ENCODE data around the gene MN1. TPM values are rescaled to one million over a fixed set of nuclear protein-coding genes. Genes with fewer than 3 reads are reported as not detected.

Gene MN1
- total and polyA plus RNA-seq, 2 of the 8 experiments (the other 6 are each of a cell fraction or from before 2014, with no cell fraction given) = 3.1 to 4.9 TPM

DNA sequence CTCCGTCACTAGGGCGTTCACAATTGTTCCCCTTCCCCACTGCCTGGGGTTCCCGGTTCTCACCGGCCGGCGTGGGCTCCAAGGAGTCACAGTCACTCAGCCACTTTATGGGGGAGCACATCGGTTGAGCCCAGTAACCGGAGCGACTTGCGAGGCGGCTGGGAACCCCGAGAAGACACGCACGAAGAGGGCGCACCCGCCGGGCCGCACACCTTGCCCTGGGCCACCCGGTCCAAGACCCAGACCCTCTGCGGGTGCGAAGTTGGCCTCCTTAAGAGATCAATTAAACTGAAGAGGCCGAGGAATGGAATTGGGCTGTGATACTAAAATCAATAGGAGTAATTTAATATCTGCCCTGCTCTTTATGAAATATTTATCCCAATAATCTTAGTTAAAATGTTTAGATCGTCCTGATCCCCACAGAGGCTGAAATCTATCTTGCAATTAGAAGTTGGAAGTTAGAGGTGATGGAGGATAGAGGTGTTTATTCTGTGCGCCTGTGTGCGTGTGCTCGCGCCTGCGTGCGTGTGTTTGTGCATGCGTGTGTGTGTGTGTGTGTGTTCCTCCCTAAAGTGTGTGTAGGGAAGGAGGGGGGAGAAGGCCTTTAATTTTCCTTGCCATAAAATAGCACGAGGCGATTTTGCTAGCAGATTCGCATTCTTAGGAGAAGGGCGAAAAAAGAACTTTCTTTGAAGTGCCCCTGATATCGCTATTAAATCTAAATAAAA lies 954 bp upstream of the MN1 start:
- peaks cover 45 to 61% (median 57%) of the 10 kb centered on the region in 4 experiments for H3K27me3 ChIP-seq (replicated peaks in 1 of 4; ENCODE audit: control insufficient read depth in 3 of 4, extremely low read depth in 1 of 4, insufficient read depth in 3 of 4, low read length in 3 of 4)
- CTCF ChIA-PET (ENCODE audit: partially characterized antibody) = no interaction called here
- H3K27ac ChIP-seq (ENCODE audit: low read depth, low read length) = no peak overlapping the region
- TF ChIP-seq SP1 (IDR thresholded peaks at IDR 0.05; ENCODE audit: low read depth, low read length) (no peak), EP300 (IDR thresholded peaks at IDR 0.05; ENCODE audit: borderline replicate concordance in 1 of 2, low read depth in 2 of 2, low read length in 2 of 2) (no peak), USF2 (IDR thresholded peaks at IDR 0.05; ENCODE audit: low read length) (no peak), SUZ12 (IDR thresholded peaks at IDR 0.05; ENCODE audit: low read length) (peak; percentile 82), GABPA (IDR thresholded peaks at IDR 0.05; ENCODE audit: borderline replicate concordance, insufficient read depth, low read length) (no peak), CBX8 (IDR thresholded peaks at IDR 0.05; ENCODE audit: borderline replicate concordance, low read depth, low read length) (no peak), POLR2AphosphoS5 (IDR thresholded peaks at IDR 0.05; ENCODE audit: low read depth, low read length) (no peak), SP2 (IDR thresholded peaks at IDR 0.05; ENCODE audit: low read length) (no peak), CBX5 (IDR thresholded peaks at IDR 0.05; ENCODE audit: low read depth, low read length) (no peak), TEAD4 (IDR thresholded peaks at IDR 0.05; ENCODE audit: low read depth, low read length) (no peak), SRF (IDR thresholded peaks at IDR 0.05; ENCODE audit: low read depth, low read length) (no peak)

More for the DNA sequence above, 954 bp upstream of the MN1 start:
- peaks cover 19% of the 10 kb centered on the region for H3K23me2 ChIP-seq (ENCODE audit: low read depth, low read length)
- H3K14ac ChIP-seq (ENCODE audit: insufficient read length) = no peak overlapping the region
- H3K79me2 ChIP-seq (ENCODE audit: control insufficient read depth in 1 of 2, insufficient read depth in 2 of 2, low read length in 2 of 2) = no peaks in the 10 kb centered on the region
- peaks cover 0 to 35% (median 28%) of the 10 kb centered on the region in 4 experiments; a peak in 6 of 7 replicates for H3K4me1 ChIP-seq (replicated peaks in 1 of 4; ENCODE audit: control insufficient read depth in 3 of 4, insufficient read depth in 4 of 4, low read length in 3 of 4)
- H4K20me1 ChIP-seq (replicated peaks in 1 of 2; ENCODE audit: control insufficient read depth in 1 of 2, insufficient read depth in 2 of 2, low read length in 2 of 2) = peaks cover under 1 to 2% of the 10 kb centered on the region in 2 experiments
- no peaks in the 10 kb centered on the region for H3K9me3 ChIP-seq (ENCODE audit: insufficient read depth in 2 of 2, low read depth in 1 of 2, low read length in 1 of 2)
- peak overlapping the region; percentile 17 for H3K4ac ChIP-seq (replicated peaks; ENCODE audit: insufficient read length, low read depth, low read length)
- H2AFZ ChIP-seq (ENCODE audit: low read length) = 0 out of 2 replicates have a peak overlapping the region, but pooled peaks have one; percentile 51
- peak overlapping the region; percentile 97; the same call in 1 of the 2 replicates for H2BK15ac ChIP-seq (ENCODE audit: low read length)
- peak overlapping the region; percentile 86 for H4K8ac ChIP-seq (ENCODE audit: extremely low read depth, insufficient read depth, low read length)
- no peak for DNase-seq (ENCODE audit: low read depth in 1 of 2, low spot score in 2 of 2)
- H3K4me3 ChIP-seq (ENCODE audit: extremely low read depth in 1 of 4, insufficient read depth in 2 of 4, low read depth in 3 of 4, low read length in 4 of 4) = peak overlapping the region; percentile 38 to 69 (median 48)
- peak overlapping the region; percentile 83 to 95 for H3K4me2 ChIP-seq (ENCODE audit: insufficient read depth in 1 of 2, low read depth in 2 of 2, low read length in 2 of 2)
- no peak overlapping the region for H3K23ac ChIP-seq (ENCODE audit: insufficient read length)
- FAIRE-seq = no peak
- peak overlapping the region; percentile 10 for H2BK120ac ChIP-seq (replicated peaks; ENCODE audit: low read depth, low read length)
- H2BK20ac ChIP-seq (ENCODE audit: low read length) = peak overlapping the region; percentile 48; the same call in 1 of the 2 replicates
- peak overlapping the region; percentile 90; the same call in 1 of the 2 replicates for H2BK5ac ChIP-seq (ENCODE audit: low read depth, low read length)
- POLR2A ChIA-PET (ENCODE audit: partially characterized antibody) = no interaction called here
- H3K9ac ChIP-seq (replicated peaks in 1 of 4; ENCODE audit: extremely low read depth in 1 of 4, low read depth in 3 of 4, low read length in 3 of 4) = peak overlapping the region in 2 of 4 experiments; percentile 5 to 17; a peak in 1 of 7 replicates
- H3K79me1 ChIP-seq (ENCODE audit: low read depth, low read length) = no peaks in the 10 kb centered on the region
- H4K91ac ChIP-seq (replicated peaks; ENCODE audit: insufficient read length, low read length) = peak overlapping the region; percentile 44
- H3K18ac ChIP-seq (ENCODE audit: extremely low read depth, low read length) = peak overlapping the region; percentile 95
- peak overlapping the region; percentile 90; the same call in 1 of the 2 replicates for H2BK12ac ChIP-seq (ENCODE audit: low read depth, low read length)
- no peak overlapping the region for H2AK5ac ChIP-seq (ENCODE audit: low read depth, low read length)
- no peak overlapping the region for H4K5ac ChIP-seq (ENCODE audit: insufficient read length, low read depth, low read length)
- 5% methylated on average over 35 of the region's 35 CpGs; no CpG with 5 or more reads in 1 of the 2 experiments for WGBS, 2 experiments (ENCODE audit: extremely low coverage in 1 of 2, insufficient coverage in 1 of 2, insufficient read length in 1 of 2, insufficient replicate concordance in 2 of 2, low coverage in 1 of 2, low lambda C conversion rate in 2 of 2, missing lambda C conversion rate in 1 of 2)
- peaks cover 0 to 21% (median 0%) of the 10 kb centered on the region in 4 experiments; a peak in 1 of 8 replicates for H3K36me3 ChIP-seq (ENCODE audit: control insufficient read depth in 2 of 4, insufficient read depth in 4 of 4, low read length in 3 of 4)
- H3K56ac ChIP-seq (replicated peaks; ENCODE audit: insufficient read length, low read depth, low read length) = no peak overlapping the region
